HFFc6 (cell line): ENCODE measurements around the gene POU2F1. TPM values are rescaled to one million over a fixed set of nuclear protein-coding genes. Genes with fewer than 3 reads are reported as not detected.
A peak's percentile ranks its signal among the peaks of the same experiment; 100 is the strongest.

Source experiments
- DNase-seq: peaks from one replicate; pipeline ENCODE4 v3.0.0-alpha.2; 2018
- H3K27ac Mint-ChIP-seq: 2 replicates; pipeline ENCODE4 v1.8.0; 2020; ENCODE audit warnings: mild to moderate bottlenecking, mixed read lengths
- H3K27me3 Mint-ChIP-seq: 2 replicates; pipeline ENCODE4 v1.8.0; 2021; ENCODE audit warnings: mild to moderate bottlenecking, moderate library complexity, mixed read lengths; ENCODE audit not compliant: insufficient read depth
- H3K36me3 Mint-ChIP-seq: 2 replicates; pipeline ENCODE4 v1.8.0; 2021; ENCODE audit warnings: low read depth, mixed read lengths
- H3K4me1 Mint-ChIP-seq: 2 replicates; pipeline ENCODE4 v1.8.0; 2020; ENCODE audit warnings: low read depth, mixed read lengths
- H3K4me3 Mint-ChIP-seq: 2 replicates; pipeline ENCODE4 v1.8.0; 2020; ENCODE audit warnings: mild to moderate bottlenecking, moderate library complexity, mixed read lengths
- H3K9me3 Mint-ChIP-seq: 2 replicates; pipeline ENCODE4 v1.8.0; 2020; ENCODE audit warnings: mild to moderate bottlenecking, mixed read lengths
- total RNA-seq, 6 experiments: library from RNA; stranded (reverse); fragmentation: NEBNext Ultra II Directional; extraction: Animal tissue kit (Norgen Biotek cat#: 25700); gene quantifications; 2 replicates in 1 of 6; 3 replicates in 5 of 6; pipeline ENCODE4 v1.2.3, GENCODE V29; 2021
- TF ChIP-seq, protein P1 (sequence below): fragments of 200-600 bp; sonication (generic); IDR thresholded peaks from 2 replicates; pipeline ENCODE4 v1.5.0; 2021; ENCODE audit warnings: antibody characterized with exemption, mild to moderate bottlenecking

POU2F1 gene
- total RNA-seq, 6 experiments from 2014 or later: 3.4 to 6.6 (median 4.4) TPM

DNA sequence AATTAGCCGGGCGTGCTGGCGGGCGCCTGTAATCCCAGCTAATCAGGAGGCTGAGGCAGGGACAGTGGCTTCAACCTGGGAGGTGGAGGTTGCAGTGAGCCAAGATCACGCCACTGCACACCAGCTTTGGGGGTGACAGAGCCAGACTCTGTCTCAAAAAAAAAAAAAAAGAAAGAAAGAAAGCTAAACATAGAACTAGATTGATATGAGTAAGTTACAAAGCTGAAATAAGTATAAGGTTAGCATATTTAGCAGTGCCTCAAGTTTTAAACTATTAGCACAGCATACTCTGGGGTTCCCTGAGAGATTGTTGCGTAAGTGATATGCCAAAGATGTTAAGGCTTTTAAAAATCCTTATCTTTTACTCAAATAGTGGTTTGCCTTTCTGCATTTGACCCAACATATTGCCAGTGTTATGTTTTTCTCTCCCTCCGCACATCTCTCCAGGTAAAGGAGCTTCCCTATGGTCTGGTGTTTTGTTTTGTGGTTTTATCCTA is 171.6 kb downstream of the POU2F1 start:
- Mint-ChIP-seq H3K36me3 (no peaks in the 10 kb centered on the region), H3K27ac (no peak overlapping the region), H3K4me1 (no peaks in the 10 kb centered on the region), H3K27me3 (no peaks in the 10 kb centered on the region), H3K4me3 (no peak overlapping the region), H3K9me3 (no peaks in the 10 kb centered on the region)
- DNase-seq: no peak
- TF ChIP-seq, protein P1, sequence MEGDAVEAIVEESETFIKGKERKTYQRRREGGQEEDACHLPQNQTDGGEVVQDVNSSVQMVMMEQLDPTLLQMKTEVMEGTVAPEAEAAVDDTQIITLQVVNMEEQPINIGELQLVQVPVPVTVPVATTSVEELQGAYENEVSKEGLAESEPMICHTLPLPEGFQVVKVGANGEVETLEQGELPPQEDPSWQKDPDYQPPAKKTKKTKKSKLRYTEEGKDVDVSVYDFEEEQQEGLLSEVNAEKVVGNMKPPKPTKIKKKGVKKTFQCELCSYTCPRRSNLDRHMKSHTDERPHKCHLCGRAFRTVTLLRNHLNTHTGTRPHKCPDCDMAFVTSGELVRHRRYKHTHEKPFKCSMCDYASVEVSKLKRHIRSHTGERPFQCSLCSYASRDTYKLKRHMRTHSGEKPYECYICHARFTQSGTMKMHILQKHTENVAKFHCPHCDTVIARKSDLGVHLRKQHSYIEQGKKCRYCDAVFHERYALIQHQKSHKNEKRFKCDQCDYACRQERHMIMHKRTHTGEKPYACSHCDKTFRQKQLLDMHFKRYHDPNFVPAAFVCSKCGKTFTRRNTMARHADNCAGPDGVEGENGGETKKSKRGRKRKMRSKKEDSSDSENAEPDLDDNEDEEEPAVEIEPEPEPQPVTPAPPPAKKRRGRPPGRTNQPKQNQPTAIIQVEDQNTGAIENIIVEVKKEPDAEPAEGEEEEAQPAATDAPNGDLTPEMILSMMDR: no peak

DNA sequence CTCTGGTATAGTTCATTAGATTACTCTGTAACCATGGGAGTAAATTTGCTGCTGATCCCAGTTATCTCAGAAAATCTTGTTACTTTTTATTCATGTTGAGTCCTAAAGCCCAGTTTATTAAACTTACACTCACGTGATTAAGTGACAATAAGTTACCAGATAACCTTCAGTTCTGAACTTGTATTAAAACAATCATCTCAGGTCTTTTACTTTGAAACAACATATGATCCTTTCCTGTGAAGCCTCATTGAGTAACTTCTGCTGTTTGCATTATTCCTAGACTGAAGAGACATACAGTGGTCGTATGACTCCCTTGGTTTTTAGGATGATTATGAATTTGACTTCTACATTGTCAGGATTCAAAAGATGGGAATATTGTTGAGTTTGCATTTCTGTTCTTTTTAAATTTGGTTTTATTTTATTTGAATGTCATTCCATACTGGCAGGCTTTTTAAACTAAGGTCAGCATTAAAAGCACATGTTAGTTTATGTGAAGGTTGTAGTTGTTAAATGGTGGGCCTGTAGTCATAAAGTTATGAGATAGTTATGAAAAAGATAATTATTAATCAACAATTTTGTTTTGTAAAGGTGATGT is 179.8 kb downstream of the POU2F1 start:
- DNase-seq: no peak
- TF ChIP-seq, protein P1: no peak
- Mint-ChIP-seq H3K27me3 (no peaks in the 10 kb centered on the region), H3K4me1 (peaks cover 9% of the 10 kb centered on the region), H3K4me3 (no peak overlapping the region), H3K9me3 (no peaks in the 10 kb centered on the region), H3K36me3 (no peaks in the 10 kb centered on the region), H3K27ac (no peak overlapping the region)

DNA sequence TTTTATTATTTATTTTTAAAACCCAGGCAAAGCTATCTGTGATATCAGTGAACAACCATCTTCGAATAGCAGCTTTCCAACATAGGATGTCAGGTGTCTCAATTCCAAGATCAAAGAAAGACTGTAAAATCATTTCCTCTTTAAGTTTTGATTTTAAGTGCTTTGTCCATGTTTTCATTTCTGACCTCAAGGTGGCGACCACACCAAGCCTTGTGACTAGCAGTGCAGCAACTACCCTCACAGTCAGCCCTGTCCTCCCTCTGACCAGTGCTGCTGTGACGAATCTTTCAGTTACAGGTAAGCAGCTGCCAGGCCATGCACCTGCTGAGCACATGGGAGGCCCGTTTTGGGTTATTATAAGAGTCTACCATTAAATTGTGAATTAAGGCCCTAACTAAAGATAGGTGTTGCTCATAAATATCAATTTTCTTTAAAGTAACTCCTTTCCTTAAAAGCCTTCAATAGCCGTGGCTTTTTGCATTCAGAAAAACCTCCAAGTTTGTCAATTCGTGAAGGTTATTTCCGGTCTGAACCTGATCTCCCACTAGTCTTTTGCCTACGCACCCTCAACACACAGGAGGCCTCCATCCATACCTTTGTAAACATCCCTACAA is 180.7 kb downstream of the POU2F1 start:
- no peak overlapping the region for H3K27ac Mint-ChIP-seq
- H3K27me3 Mint-ChIP-seq: no peaks in the 10 kb centered on the region
- H3K4me1 Mint-ChIP-seq: peaks cover 9% of the 10 kb centered on the region
- peak; percentile 41 for DNase-seq
- no peaks in the 10 kb centered on the region for H3K36me3 Mint-ChIP-seq
- TF ChIP-seq, protein P1: peak; percentile 81
- H3K9me3 Mint-ChIP-seq: no peaks in the 10 kb centered on the region
- no peak overlapping the region for H3K4me3 Mint-ChIP-seq

DNA sequence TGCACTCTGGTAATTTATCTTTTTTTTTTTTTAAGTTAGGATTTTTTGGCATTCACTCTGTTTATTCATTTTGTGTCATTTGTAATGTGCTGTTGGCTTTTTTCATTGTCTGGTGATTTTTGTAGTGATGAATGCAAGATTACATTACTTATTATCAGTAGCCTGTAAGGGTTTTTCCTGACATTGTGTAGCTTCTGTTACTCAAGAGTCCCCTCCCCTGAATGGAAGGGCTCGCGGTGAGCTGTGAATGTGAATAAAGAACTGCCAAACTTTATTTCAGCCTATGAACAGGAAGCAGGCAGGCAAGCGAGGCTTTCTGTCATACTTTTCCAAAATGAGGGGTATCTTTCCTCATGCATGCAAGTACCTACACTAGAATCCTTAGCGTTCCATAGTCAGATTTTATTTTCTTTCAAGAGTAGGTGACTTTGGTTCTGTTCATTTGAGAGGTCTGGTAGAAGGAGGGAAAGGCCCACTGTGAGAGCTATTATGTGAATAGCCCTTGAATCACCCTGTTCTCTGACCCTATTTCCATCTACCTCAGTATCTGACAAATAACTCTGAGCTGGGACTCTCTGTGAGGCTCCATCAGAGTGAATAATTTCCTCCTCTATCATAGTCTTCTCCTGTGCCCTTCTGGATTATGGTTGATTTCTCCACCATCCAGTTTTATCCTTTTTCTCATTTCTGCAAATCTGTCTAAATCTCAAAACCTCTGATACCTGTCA is 183.6 kb downstream of the POU2F1 start:
- H3K27ac Mint-ChIP-seq: no peak overlapping the region
- H3K4me3 Mint-ChIP-seq: no peak overlapping the region
- no peaks in the 10 kb centered on the region for H3K27me3 Mint-ChIP-seq
- no peaks in the 10 kb centered on the region for H3K36me3 Mint-ChIP-seq
- DNase-seq: no peak
- TF ChIP-seq, protein P1: no peak
- H3K4me1 Mint-ChIP-seq: peaks cover 9% of the 10 kb centered on the region
- no peaks in the 10 kb centered on the region for H3K9me3 Mint-ChIP-seq

DNA sequence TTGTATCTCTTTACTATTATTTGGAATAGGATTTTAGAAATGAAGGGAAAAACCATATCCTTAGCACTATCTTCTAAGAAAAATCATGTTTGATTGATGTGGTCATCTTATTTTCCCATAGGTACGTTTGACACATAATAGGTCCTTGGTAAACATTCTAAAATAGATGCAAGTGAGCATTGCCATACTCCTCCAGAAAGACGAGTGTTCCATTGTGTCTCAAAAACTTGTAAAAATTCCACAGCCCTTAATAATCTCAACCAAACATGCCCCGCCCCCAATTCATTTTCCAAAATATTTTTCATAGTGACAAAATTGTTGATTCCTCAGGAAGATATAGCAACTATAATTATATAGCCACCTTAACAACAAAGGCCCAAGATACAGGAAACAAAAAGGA is 184.2 kb downstream of the POU2F1 start:
- no peak for DNase-seq
- Mint-ChIP-seq H3K27ac (no peak overlapping the region), H3K4me3 (no peak overlapping the region), H3K4me1 (peaks cover 9% of the 10 kb centered on the region), H3K36me3 (no peaks in the 10 kb centered on the region), H3K27me3 (no peaks in the 10 kb centered on the region), H3K9me3 (no peaks in the 10 kb centered on the region)
- TF ChIP-seq, protein P1: no peak
